ENCODE measurements around the gene SFMBT2.

SFMBT2 gene

DNA sequence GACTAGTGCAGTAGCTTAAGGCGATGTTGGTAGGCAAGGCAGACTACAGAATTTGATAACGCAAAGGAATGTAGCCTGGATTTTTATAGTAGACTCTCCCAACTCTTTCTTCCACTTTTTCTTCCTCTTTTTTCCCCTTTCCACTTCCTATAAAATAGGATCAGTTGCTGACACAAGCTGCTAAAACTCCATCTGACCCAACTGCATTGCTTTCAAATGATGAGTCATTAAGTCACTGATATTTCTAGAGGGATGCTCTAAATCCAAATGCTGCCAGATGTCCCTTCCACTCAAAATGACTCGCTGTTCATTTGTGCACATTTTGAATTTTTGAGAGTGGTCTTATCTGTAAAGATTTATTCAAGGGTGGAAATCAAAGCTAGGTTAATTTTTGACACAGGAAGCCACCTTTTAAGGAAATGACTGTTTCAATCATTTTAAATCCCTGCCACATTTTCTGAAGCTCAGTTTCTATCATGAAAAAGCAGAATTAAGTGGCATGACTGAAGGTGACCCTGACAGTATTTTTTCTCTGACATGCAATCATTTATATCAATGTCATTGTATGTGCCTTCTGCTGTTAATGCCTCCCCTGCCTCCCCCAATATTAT is 25.8 kb upstream of the SFMBT2 start:
- H3K4me1 ChIP-seq (ENCODE audit: insufficient read depth, low read length): peaks cover 12% of the 10 kb centered on the region
- H3K4me3 ChIP-seq (ENCODE audit: low read length): no peak overlapping the region
- H3K36me3 ChIP-seq (ENCODE audit: insufficient read depth, low read length): no peaks in the 10 kb centered on the region
- no peak overlapping the region for H2AFZ ChIP-seq (ENCODE audit: low read depth, low read length)
- H3K9me3 ChIP-seq (ENCODE audit: low read length): no peaks in the 10 kb centered on the region
- no peaks in the 10 kb centered on the region for H3K27me3 ChIP-seq (ENCODE audit: insufficient read depth, low read length)

DNA sequence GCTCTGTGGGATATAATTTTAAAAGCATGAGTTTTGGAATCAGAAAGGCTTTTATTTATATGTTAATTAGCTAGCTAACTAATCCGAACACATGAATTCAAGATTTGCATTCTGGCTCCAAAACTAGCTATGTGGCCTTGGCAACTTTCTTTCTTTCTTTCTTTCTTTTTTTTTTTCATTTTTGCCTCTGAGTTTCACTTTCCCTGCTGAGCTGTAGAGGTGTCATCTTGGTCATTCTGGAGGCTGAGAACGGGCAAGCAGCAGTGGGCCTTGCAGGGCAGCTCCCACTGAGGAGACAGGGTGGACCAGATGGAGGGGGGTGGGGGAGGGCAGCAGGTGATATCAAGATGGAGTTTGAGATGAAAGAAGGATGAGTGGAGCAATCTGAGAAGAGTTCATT is 24.8 kb upstream of the SFMBT2 start:
- no peak overlapping the region for H3K4me3 ChIP-seq (ENCODE audit: low read length)
- H3K27me3 ChIP-seq (ENCODE audit: insufficient read depth, low read length): no peaks in the 10 kb centered on the region
- H3K4me1 ChIP-seq (ENCODE audit: insufficient read depth, low read length): peaks cover 12% of the 10 kb centered on the region
- H3K36me3 ChIP-seq (ENCODE audit: insufficient read depth, low read length): no peaks in the 10 kb centered on the region
- no peaks in the 10 kb centered on the region for H3K9me3 ChIP-seq (ENCODE audit: low read length)
- H2AFZ ChIP-seq (ENCODE audit: low read depth, low read length): no peak overlapping the region

DNA sequence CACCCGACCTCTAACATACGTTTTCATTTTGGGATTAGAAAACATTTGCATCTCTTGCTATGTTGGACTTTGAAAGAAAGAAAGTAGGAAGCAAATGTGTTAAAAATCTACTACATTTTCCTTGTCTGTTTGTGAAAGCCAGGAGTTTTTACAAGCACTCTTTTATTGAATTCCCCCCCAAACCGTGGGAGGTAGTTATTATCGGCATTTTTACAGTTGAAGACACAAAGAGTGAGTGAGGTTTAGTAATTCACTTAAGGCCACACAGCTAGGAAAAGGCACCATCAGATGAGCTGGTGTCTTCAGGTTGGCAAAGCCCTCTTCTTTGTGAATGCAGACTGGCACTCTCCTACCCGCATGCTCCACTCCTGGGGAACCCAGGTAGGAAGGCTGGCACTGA is 23.5 kb upstream of the SFMBT2 start:
- Histone ChIP-seq H3K4me3 (ENCODE audit: low read length) (no peak overlapping the region), H3K27me3 (ENCODE audit: insufficient read depth, low read length) (no peaks in the 10 kb centered on the region), H2AFZ (ENCODE audit: low read depth, low read length) (no peak overlapping the region), H3K9me3 (ENCODE audit: low read length) (no peaks in the 10 kb centered on the region), H3K4me1 (ENCODE audit: insufficient read depth, low read length) (peaks cover 12% of the 10 kb centered on the region), H3K36me3 (ENCODE audit: insufficient read depth, low read length) (no peaks in the 10 kb centered on the region)

DNA sequence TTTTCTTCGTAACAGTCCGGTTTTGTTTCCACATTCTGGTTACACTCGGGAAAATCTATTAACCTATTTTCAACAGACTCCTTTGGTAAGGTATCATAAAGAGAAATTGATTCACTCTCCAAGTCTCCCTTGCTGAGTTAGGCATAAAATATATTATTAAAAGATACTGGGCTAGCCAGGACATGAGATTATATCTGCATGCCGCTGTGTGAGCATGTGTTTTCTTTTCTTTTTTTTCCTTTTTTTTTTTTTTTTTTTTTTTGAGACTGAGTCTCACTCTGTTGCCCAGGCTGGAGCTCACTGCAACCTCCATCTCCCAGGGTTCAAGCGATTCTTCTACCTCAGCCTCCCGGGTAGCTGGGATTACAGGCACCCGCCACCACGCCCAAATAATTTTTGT is 23.0 kb upstream of the SFMBT2 start:
- peaks cover 12% of the 10 kb centered on the region for H3K4me1 ChIP-seq (ENCODE audit: insufficient read depth, low read length)
- H2AFZ ChIP-seq (ENCODE audit: low read depth, low read length): peak overlapping the region; percentile 64
- peak overlapping the region; percentile 22 for H3K4me3 ChIP-seq (ENCODE audit: low read length)
- no peaks in the 10 kb centered on the region for H3K36me3 ChIP-seq (ENCODE audit: insufficient read depth, low read length)
- H3K27me3 ChIP-seq (ENCODE audit: insufficient read depth, low read length): no peaks in the 10 kb centered on the region
- H3K9me3 ChIP-seq (ENCODE audit: low read length): no peaks in the 10 kb centered on the region

DNA sequence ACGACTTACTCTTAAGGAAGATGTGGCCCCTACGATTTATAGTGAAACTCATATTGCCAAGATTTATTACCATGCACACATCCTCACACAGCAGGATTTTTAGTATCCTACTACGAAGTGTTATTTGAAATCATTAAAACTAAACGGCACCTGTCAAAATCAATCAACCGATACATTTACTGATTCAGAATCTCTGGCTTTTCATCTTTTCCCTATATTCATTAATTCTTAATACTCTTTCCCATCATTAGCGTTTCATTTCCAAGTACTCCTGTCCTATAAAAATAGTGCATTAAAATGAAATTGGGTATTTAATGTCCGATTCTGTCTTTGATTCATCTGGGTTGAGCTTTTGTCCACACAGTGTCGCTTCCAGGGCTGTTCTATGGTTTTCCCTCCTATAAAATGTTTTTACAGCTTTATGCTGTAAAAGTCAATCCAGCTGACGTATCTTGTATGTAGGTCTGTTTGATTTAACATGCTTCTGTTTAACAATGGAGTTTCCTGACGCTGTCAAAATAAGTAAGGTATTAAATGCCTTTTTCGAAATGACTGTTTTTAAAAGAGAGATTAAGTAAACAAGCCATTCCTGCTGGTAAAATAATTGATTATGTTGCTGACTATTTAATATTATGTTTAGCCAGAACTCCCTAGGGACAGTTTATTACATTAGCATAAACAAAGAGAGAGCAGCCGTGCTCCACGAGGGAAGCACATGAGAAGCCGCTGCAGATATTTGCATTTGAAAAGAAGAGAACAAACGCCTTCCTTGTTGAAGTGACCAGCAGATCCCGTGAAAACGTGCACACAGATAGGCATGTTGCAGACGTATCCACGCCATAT is 22.3 kb upstream of the SFMBT2 start:
- Histone ChIP-seq H2AFZ (ENCODE audit: low read depth, low read length) (peak overlapping the region; percentile 64), H3K27me3 (ENCODE audit: insufficient read depth, low read length) (no peaks in the 10 kb centered on the region), H3K36me3 (ENCODE audit: insufficient read depth, low read length) (no peaks in the 10 kb centered on the region), H3K4me3 (ENCODE audit: low read length) (peak overlapping the region; percentile 22), H3K9me3 (ENCODE audit: low read length) (no peaks in the 10 kb centered on the region), H3K4me1 (ENCODE audit: insufficient read depth, low read length) (peaks cover 12% of the 10 kb centered on the region)

DNA sequence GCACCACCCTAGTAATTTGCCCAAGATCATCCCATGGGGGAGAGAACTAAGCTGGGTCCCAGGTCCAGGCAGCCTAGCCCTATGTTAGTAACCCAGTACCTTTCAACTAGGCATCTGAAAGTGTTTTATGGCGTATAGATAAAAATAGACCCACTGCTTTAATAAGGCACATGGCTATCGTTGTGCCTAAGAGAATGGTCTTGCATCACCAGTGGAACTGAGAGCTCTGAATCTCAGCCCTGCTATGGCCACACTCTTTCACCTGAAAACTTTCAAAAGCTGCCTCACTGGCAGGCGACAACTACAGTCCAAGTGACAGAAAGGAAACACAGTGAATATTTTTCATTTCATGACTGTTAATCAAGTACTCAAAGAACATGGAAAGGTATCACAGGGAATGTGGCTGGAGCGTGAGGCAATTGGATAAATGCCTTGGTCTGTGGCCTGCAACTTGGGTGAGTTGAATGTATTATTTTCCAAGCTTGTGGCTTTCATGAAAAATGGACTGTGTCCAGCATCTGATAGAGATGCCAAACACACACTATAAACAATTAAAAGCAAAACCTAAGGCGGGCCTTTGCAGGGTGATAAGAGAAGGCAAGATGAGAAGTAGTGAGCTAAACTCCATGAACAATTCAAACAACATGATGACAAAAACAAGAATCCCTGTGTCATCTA is 18.0 kb upstream of the SFMBT2 start:
- Histone ChIP-seq H3K36me3 (ENCODE audit: insufficient read depth, low read length) (no peaks in the 10 kb centered on the region), H3K27me3 (ENCODE audit: insufficient read depth, low read length) (no peaks in the 10 kb centered on the region), H2AFZ (ENCODE audit: low read depth, low read length) (no peak overlapping the region), H3K9me3 (ENCODE audit: low read length) (no peaks in the 10 kb centered on the region), H3K4me1 (ENCODE audit: insufficient read depth, low read length) (peaks cover 12% of the 10 kb centered on the region), H3K4me3 (ENCODE audit: low read length) (no peak overlapping the region)

DNA sequence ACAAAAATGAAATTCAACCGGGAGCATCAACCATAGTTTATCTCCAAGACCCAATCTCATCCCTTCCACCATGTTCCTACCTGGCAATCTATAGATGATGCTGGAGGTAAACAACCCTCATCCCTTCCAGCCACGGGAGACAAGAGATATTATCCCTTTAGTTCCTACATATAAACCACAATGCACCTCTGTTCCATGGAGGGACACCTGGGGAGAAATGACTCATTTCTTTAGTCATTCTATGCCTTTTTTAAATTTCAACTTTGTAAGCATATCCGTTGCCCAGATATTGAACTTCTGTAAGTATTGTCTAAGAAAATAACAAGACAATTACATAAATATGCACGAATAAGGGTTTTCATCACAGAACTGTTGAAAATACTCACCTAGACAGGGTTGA is 15.5 kb upstream of the SFMBT2 start:
- Histone ChIP-seq H3K4me3 (ENCODE audit: low read length) (no peak overlapping the region), H3K4me1 (ENCODE audit: insufficient read depth, low read length) (no peaks in the 10 kb centered on the region), H3K27me3 (ENCODE audit: insufficient read depth, low read length) (no peaks in the 10 kb centered on the region), H3K9me3 (ENCODE audit: low read length) (no peaks in the 10 kb centered on the region), H2AFZ (ENCODE audit: low read depth, low read length) (no peak overlapping the region), H3K36me3 (ENCODE audit: insufficient read depth, low read length) (no peaks in the 10 kb centered on the region)

DNA sequence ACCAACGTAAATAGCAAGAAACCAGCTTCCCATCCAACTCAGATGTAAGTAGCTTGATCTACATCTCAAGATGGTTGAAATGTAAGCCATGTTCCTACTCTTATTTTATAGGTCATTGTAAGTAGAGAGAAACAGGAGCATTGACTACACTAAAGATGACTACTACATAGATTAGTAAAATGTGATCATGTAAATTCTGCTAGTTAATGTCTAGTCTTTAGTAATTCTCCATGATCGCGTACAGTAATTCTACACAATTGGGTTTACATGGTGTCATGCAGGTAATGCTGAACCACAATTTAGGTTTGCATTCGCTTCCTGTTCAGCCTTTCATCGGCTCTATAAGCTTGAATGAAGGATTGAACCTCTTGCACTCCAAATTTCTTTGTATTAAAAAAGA is 14.9 kb upstream of the SFMBT2 start:
- Histone ChIP-seq H3K9me3 (ENCODE audit: low read length) (no peaks in the 10 kb centered on the region), H2AFZ (ENCODE audit: low read depth, low read length) (no peak overlapping the region), H3K4me1 (ENCODE audit: insufficient read depth, low read length) (no peaks in the 10 kb centered on the region), H3K27me3 (ENCODE audit: insufficient read depth, low read length) (no peaks in the 10 kb centered on the region), H3K36me3 (ENCODE audit: insufficient read depth, low read length) (no peaks in the 10 kb centered on the region), H3K4me3 (ENCODE audit: low read length) (no peak overlapping the region)

DNA sequence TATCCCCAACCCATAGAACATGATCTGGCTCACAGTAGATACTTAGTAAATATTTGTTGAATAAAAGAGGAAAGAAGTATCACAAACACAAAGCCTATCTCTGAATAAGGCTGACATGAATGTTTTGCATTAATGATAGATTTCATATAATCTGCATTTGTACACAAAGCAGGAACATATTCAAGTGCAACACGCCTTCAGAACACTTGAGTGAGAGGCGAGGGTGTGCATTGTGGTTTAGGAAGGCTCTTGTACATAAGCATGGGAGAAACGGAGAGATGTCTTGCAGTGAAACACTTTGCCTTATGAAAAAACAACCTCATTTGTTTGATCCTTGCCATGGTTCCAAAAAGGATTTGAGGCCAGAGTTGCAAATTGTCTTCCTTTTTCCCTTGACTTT is 14.1 kb upstream of the SFMBT2 start:
- Histone ChIP-seq H2AFZ (ENCODE audit: low read depth, low read length) (no peak overlapping the region), H3K4me3 (ENCODE audit: low read length) (no peak overlapping the region), H3K27me3 (ENCODE audit: insufficient read depth, low read length) (peaks cover 2% of the 10 kb centered on the region), H3K36me3 (ENCODE audit: insufficient read depth, low read length) (no peaks in the 10 kb centered on the region), H3K9me3 (ENCODE audit: low read length) (peaks cover 2% of the 10 kb centered on the region), H3K4me1 (ENCODE audit: insufficient read depth, low read length) (no peaks in the 10 kb centered on the region)

DNA sequence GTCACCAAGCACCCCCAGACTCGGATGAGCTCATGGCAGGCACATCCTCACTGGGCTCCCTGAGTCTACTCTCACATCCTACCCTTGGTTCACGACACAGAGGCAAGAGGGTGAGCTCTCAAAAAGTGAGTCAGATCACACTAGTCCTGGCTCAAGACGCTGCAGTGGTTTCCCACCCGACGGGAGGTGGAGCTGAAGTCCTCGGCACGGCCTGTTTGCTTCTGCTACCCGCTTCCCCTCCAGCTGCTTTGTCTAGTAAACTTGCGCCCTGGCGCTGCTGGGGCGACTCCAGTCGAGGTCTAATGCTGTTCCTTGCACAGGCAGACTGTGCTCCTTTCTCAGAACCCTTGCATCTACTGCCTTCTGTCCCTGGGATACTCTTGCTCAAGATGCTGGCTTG is 13.5 kb upstream of the SFMBT2 start:
- Histone ChIP-seq H3K4me3 (ENCODE audit: low read length) (no peak overlapping the region), H3K27me3 (ENCODE audit: insufficient read depth, low read length) (peaks cover 2% of the 10 kb centered on the region)

DNA sequence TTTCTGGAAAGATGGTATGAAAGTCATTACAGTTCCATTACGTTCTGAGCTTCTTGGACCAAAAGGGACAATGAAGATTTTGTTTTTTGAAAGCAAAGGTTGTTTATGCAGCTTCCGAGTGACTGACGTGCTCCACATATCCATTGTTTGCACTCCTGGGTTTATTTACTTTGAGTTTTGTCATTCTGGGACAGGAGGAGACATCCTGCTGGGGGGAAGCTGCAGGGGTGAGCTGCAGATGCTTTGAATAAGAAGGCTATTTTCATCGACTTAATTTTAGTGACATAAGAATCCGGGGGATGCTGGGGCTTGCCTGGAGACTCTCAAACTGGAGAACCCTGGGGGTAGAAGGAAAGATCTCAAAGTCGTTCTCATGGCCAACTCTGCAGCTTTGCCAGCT is 12.7 kb upstream of the SFMBT2 start:
- Histone ChIP-seq H3K36me3 (ENCODE audit: insufficient read depth, low read length) (no peaks in the 10 kb centered on the region), H3K9me3 (ENCODE audit: low read length) (peaks cover 4% of the 10 kb centered on the region), H3K4me1 (ENCODE audit: insufficient read depth, low read length) (no peaks in the 10 kb centered on the region), H2AFZ (ENCODE audit: low read depth, low read length) (no peak overlapping the region), H3K27me3 (ENCODE audit: insufficient read depth, low read length) (peaks cover 2% of the 10 kb centered on the region), H3K4me3 (ENCODE audit: low read length) (no peak overlapping the region)

More for the DNA sequence above, 13.5 kb upstream of the SFMBT2 start:
- H3K36me3 ChIP-seq (ENCODE audit: insufficient read depth, low read length): no peaks in the 10 kb centered on the region
- no peaks in the 10 kb centered on the region for H3K4me1 ChIP-seq (ENCODE audit: insufficient read depth, low read length)
- H2AFZ ChIP-seq (ENCODE audit: low read depth, low read length): no peak overlapping the region
- H3K9me3 ChIP-seq (ENCODE audit: low read length): peaks cover 4% of the 10 kb centered on the region

DNA sequence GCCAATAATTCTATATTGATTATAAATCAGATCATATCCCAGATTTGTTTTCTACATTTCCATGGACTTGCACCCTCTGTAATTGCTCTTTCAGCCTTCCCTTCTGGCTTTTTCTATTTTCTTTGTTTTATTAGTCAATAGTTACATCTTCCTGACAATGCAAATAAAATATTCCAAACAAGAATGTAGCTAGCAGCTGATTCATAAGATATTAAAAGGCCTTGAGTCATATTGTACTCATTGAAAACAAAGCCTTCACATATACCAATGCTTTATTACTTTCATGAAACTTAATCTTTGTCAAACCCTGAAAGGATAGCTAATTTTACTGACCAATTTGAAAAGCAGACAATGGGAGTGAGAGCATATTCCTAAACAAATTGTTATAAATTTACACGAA is 10.7 kb upstream of the SFMBT2 start:
- Histone ChIP-seq H3K36me3 (ENCODE audit: insufficient read depth, low read length) (no peaks in the 10 kb centered on the region), H2AFZ (ENCODE audit: low read depth, low read length) (no peak overlapping the region), H3K4me3 (ENCODE audit: low read length) (no peak overlapping the region), H3K4me1 (ENCODE audit: insufficient read depth, low read length) (no peaks in the 10 kb centered on the region), H3K9me3 (ENCODE audit: low read length) (peaks cover 4% of the 10 kb centered on the region), H3K27me3 (ENCODE audit: insufficient read depth, low read length) (peaks cover 4% of the 10 kb centered on the region)

DNA sequence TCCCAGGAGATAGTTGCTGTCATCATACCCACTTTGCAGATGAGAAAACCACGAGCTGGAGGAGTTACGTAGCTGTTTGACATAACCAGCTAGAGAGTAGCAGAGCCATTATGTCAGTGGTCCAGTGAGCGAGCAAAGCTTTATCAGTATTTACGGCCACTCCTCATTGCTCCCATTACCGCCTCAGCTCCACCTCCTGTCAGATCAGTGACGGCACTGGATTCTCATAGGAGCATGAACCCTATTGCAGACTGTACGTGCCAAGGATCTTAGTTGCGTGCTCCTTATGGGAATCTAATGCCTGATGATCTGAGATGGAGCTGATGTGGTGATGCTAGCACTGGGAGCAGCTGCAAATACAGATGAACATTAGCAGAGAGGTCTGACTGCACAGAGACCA is 9.2 kb upstream of the SFMBT2 start:
- Histone ChIP-seq H3K27me3 (ENCODE audit: insufficient read depth, low read length) (peaks cover 14% of the 10 kb centered on the region), H2AFZ (ENCODE audit: low read depth, low read length) (no peak overlapping the region), H3K36me3 (ENCODE audit: insufficient read depth, low read length) (no peaks in the 10 kb centered on the region), H3K4me3 (ENCODE audit: low read length) (no peak overlapping the region), H3K4me1 (ENCODE audit: insufficient read depth, low read length) (no peaks in the 10 kb centered on the region), H3K9me3 (ENCODE audit: low read length) (peaks cover 4% of the 10 kb centered on the region)
